B cell (primary cell): ENCODE measurements around the gene NCEH1. TPM values are rescaled to one million over a fixed set of nuclear protein-coding genes. Genes with fewer than 3 reads are reported as not detected.

Source experiments
- ATAC-seq: fragments of 200-7000 bp; cut with Tn5 transposase; one replicate; pipeline ENCODE4 v1.10.0; 2021; ENCODE audit warnings: low read depth, mild to moderate bottlenecking, moderate number of reproducible peaks, moderate library complexity
- CTCF ChIA-PET: fragments of 350-600 bp; sonication (Branson Sonifier 250); formaldehyde crosslinking; loops from one replicate; lab custom pipeline; 2021; ENCODE audit warnings: antibody characterized with exemption, inconsistent platforms; lab: Charles Lee
- POLR2A ChIA-PET: fragments of 350-600 bp; sonication (Branson Sonifier 250); formaldehyde crosslinking; loops from one replicate; lab custom pipeline; 2021; ENCODE audit warnings: antibody characterized with exemption; lab: Charles Lee
- DNase-seq: peaks from one replicate; pipeline ENCODE4 v3.0.0; 2013
- H2AFZ ChIP-seq: 2 replicates; pipeline ENCODE4 v1.6.1; 2012; ENCODE audit warnings: mild to moderate bottlenecking, low read depth, low read length; ENCODE audit not compliant: insufficient read depth, poor library complexity, severe bottlenecking
- H3K27ac ChIP-seq, 2 donors: 1 replicate in 1 of 2; 2 replicates in 1 of 2; pipeline ENCODE4 v1.5.1; 2012 to 2013; ENCODE audit warnings: low read length in 2 of 2, mild to moderate bottlenecking in 2 of 2, moderate library complexity in 1 of 2
- H3K27me3 ChIP-seq, 4 experiments: fragments of 200-600 bp in 1 of 4; sonication (generic) in 1 of 4; replicated peaks in 1 of 4; 1 replicate in 2 of 4; 2 replicates in 2 of 4; pipeline versions ENCODE4 v1.6.1 to v1.7.0; 2013 to 2016; ENCODE audit warnings: low read length in 3 of 4, mild to moderate bottlenecking in 2 of 4, mixed read lengths in 1 of 4, moderate library complexity in 1 of 4; ENCODE audit not compliant: insufficient read depth in 4 of 4, control insufficient read depth in 3 of 4; ENCODE audit errors: control extremely low read depth in 1 of 4
- H3K36me3 ChIP-seq, 2 experiments: replicated peaks in 1 of 2; 1 replicate in 1 of 2; 2 replicates in 1 of 2; pipeline versions ENCODE4 v1.6.1 to v1.7.1; 2013; ENCODE audit warnings: low read length in 1 of 2; ENCODE audit not compliant: insufficient read depth in 2 of 2, control insufficient read depth in 1 of 2; ENCODE audit errors: control extremely low read depth in 1 of 2, extremely low read depth in 1 of 2
- H3K4me1 ChIP-seq, 2 donors: fragments of 200-600 bp in 1 of 2; sonication (generic) in 1 of 2; 1 replicate in 1 of 2; 2 replicates in 1 of 2; pipeline versions ENCODE4 v1.5.1 to v1.6.1; 2013 to 2017; ENCODE audit warnings: low read length in 2 of 2; ENCODE audit not compliant: control insufficient read depth in 2 of 2, insufficient read depth in 2 of 2
- H3K4me2 ChIP-seq: replicated peaks from 2 replicates; pipeline ENCODE3; 2012; ENCODE audit warnings: mild to moderate bottlenecking, low read depth, low read length; ENCODE audit not compliant: poor library complexity, severe bottlenecking
- H3K4me3 ChIP-seq, 5 experiments: fragments of 200-600 bp in 1 of 5; sonication (generic) in 1 of 5; 1 replicate in 3 of 5; 2 replicates in 2 of 5; pipeline versions ENCODE4 v1.5.1 to v1.7.0; 2011 to 2016; ENCODE audit warnings: low read length in 4 of 5, mild to moderate bottlenecking in 4 of 5, low read depth in 2 of 5, control low read depth in 1 of 5, moderate library complexity in 1 of 5; ENCODE audit not compliant: insufficient read depth in 1 of 5; ENCODE audit errors: control extremely low read depth in 1 of 5, extremely low read depth in 1 of 5
- H3K79me2 ChIP-seq: fragments of 200-600 bp; sonication (generic); one replicate; pipeline ENCODE4 v1.6.0; 2016; ENCODE audit warnings: low read length; ENCODE audit not compliant: control insufficient read depth, insufficient read depth
- H3K9ac ChIP-seq: fragments of 200-600 bp; sonication (generic); 2 replicates; pipeline ENCODE4 v1.6.1; 2017; ENCODE audit warnings: mild to moderate bottlenecking, low read length, moderate library complexity
- H3K9me3 ChIP-seq, 3 donors: one replicate each; pipeline versions ENCODE4 v1.6.1 to v1.7.1; 2013; ENCODE audit warnings: low read length in 2 of 3; ENCODE audit not compliant: control insufficient read depth in 2 of 3, insufficient read depth in 1 of 3; ENCODE audit errors: control extremely low read depth in 1 of 3
- H4K20me1 ChIP-seq: 2 replicates; pipeline ENCODE4 v1.6.0; 2012; ENCODE audit warnings: mild to moderate bottlenecking, low read length; ENCODE audit not compliant: insufficient read depth, control insufficient read depth, poor library complexity, severe bottlenecking
- H3K27ac Mint-ChIP-seq: one replicate; pipeline ENCODE4 v1.8.0; 2021; ENCODE audit warnings: mixed read lengths
- H3K27me3 Mint-ChIP-seq: one replicate; pipeline ENCODE4 v1.8.0; 2021; ENCODE audit warnings: mixed read lengths
- H3K4me1 Mint-ChIP-seq: one replicate; pipeline ENCODE4 v1.8.0; 2021; ENCODE audit warnings: mixed read lengths
- H3K4me3 Mint-ChIP-seq: one replicate; pipeline ENCODE4 v1.8.0; 2021; ENCODE audit warnings: mixed read lengths
- H3K9me3 Mint-ChIP-seq: one replicate; pipeline ENCODE4 v1.8.0; 2022; ENCODE audit warnings: mixed read lengths; ENCODE audit not compliant: insufficient read depth
- CTCF ChIP-seq: fragments of 200-600 bp; IDR thresholded peaks from one replicate; pipeline ENCODE4 v1.8.0; 2022; ENCODE audit warnings: antibody characterized with exemption, mild to moderate bottlenecking
- EZH2 ChIP-seq: IDR thresholded peaks from 2 replicates; pipeline ENCODE4 v1.6.1; 2012; ENCODE audit warnings: borderline replicate concordance, low read depth, mild to moderate bottlenecking, moderate library complexity, low read length; ENCODE audit not compliant: insufficient read depth, poor library complexity, severe bottlenecking
- WGBS: methylation state at CpG from one replicate; pipeline ENCODE4 v1.1.5; 2013; ENCODE audit warnings: missing lambda C conversion rate; ENCODE audit not compliant: insufficient coverage; 5-methylcytosine and 5-hydroxymethylcytosine counted together
- intact Hi-C: fragments of 100-400 bp; cut with micrococcal nuclease; formaldehyde crosslinking; loops from one replicate; pipeline ENCODE4 v1.10.0; 2022
- polyA plus RNA-seq: library from polyadenylated mRNA; depleted of rRNA; stranded (reverse); fragments of >200 nt; gene quantifications from 2 replicates; pipeline ENCODE4 v1.2.3, GENCODE V29; 2012
- total RNA-seq, 2 donors: library from RNA; stranded (reverse); fragments of 120-200 nt in 1 of 2; gene quantifications; 1 replicate in 1 of 2; 2 replicates in 1 of 2; pipeline versions ENCODE4 v1.2.3 to v1.2.4, GENCODE V29; 2013 to 2022

NCEH1 gene
- total and polyA plus RNA-seq, 2 donors (not counting 1 experiment from before 2014, with no cell fraction given), result 3.4 to 8.6 TPM

DNA sequence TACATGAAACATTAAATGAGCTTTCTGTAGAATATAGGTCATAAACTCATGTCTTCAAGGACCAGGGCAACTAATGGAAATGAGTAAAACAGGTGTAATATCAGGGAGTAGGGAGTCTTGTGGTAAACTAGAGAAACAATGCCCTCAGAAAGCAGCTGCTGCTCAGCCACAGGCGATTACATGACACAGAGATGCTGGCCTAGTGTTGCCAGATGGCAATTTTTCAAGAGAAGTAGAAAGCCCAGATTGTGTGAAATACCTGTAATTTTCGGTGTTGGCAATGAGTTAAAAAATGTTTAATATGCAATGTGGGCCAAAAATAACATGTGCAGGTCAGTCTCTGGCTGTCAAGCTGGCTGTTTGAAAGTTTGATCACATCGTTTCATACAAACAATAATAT is 23.4 kb downstream of the NCEH1 start:
- H3K27ac ChIP-seq, result no peak overlapping the region
- no peaks in the 10 kb centered on the region for H3K9me3 ChIP-seq
- TF ChIP-seq CTCF, result no peak
- TF ChIP-seq EZH2, result no peak
- intact Hi-C loops, result no loop called here
- no peak overlapping the region for H3K4me3 ChIP-seq
- H3K9ac ChIP-seq, result no peak overlapping the region
- Mint-ChIP-seq H3K4me1 (peaks cover 6% of the 10 kb centered on the region), H3K27ac (no peak overlapping the region), H3K9me3 (no peaks in the 10 kb centered on the region), H3K4me3 (no peak overlapping the region), H3K27me3 (no peaks in the 10 kb centered on the region)
- peaks cover 15% of the 10 kb centered on the region for H3K79me2 ChIP-seq
- no peak overlapping the region for H3K4me2 ChIP-seq
- H2AFZ ChIP-seq, result no peak overlapping the region
- CTCF ChIA-PET, result interaction anchor here (1.1 to 1.5 kb wide), 2 partner anchors 13 to 21 kb away, joined by 3 to 4 read pairs; no protein-coding TSS in a partner anchor
- DNase-seq (no peak), ATAC-seq (no peak)
- peaks cover under 1 to 4% of the 10 kb centered on the region in 2 donors for H3K4me1 ChIP-seq
- no peaks in the 10 kb centered on the region for H3K36me3 ChIP-seq
- 100% methylated on average over 1 of the region's 3 CpGs for WGBS
- no peaks in the 10 kb centered on the region for H3K27me3 ChIP-seq
- H4K20me1 ChIP-seq, result no peaks in the 10 kb centered on the region
- POLR2A ChIA-PET, result no interaction called here

DNA sequence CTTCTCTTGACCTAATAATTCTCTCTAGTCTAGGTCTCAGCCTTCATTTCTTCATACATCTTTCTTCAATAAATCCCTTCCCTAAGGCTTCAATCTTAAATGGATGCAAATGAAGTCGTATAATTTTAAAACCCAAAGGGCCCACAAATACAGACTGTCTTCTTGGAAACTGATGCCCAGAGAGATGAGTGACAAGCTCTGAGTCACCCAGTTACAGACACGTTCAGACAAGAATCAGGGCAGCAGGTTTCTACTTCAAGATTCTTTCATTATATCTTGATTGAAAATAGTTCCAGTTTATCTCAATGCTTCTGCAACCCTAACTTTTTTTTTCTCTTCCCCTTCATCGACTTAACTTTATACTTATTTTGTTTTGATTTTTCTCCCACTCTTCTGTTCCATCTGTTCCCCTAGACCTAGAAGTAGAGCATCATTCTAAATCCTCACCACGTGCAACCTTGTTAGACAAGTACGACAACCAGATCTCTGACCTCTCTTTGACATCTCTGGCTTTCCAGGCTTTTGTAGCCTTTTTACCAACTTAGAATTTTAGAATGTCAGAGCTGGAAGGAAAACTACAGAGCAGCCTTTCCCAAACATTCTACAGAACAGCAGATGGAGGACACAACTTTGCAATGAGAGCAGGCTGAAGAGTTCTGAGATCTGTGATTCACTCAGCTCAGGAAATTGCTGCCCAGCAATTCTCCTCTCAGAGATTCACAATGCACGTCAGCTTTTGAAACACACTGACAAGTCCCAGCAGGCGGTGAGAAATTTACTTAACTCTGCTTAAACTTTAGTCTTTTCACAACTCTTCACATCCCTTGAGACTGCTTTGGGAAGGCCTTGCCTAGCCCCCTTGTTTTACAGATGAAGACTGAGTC is 25.3 kb downstream of the NCEH1 start:
- Histone ChIP-seq H2AFZ (no peak overlapping the region), H3K9me3 (no peaks in the 10 kb centered on the region), H3K79me2 (peaks cover 6% of the 10 kb centered on the region), H3K4me3 (no peak overlapping the region), H3K36me3 (no peaks in the 10 kb centered on the region), H4K20me1 (no peaks in the 10 kb centered on the region), H3K4me2 (no peak overlapping the region), H3K9ac (no peak overlapping the region), H3K4me1 (no peaks in the 10 kb centered on the region), H3K27me3 (no peaks in the 10 kb centered on the region), H3K27ac (no peak overlapping the region)
- no peaks in the 10 kb centered on the region for H3K9me3 Mint-ChIP-seq
- POLR2A ChIA-PET, result no interaction called here
- H3K4me3 Mint-ChIP-seq, result no peak overlapping the region
- H3K27ac Mint-ChIP-seq, result no peak overlapping the region
- ATAC-seq (no peak), DNase-seq (no peak)
- TF ChIP-seq EZH2 (no peak), CTCF (no peak)
- WGBS, result 97% methylated on average over 6 of the region's 7 CpGs
- intact Hi-C loops, result no loop called here
- H3K4me1 Mint-ChIP-seq, result no peaks in the 10 kb centered on the region
- H3K27me3 Mint-ChIP-seq, result no peaks in the 10 kb centered on the region
- CTCF ChIA-PET, result interaction anchor here (0.9 kb wide), 2 partner anchors 9 to 26 kb away, joined by 3 read pairs; partner anchors contain the start of gene NCEH1
